Measurements from ENCODE around the gene ACOXL. TPM values are rescaled to one million over a fixed set of nuclear protein-coding genes. Genes with fewer than 3 reads are reported as not detected.

ACOXL gene
- total and polyA plus RNA-seq, 9 of the 15 experiments (the other 6 are each of a cell fraction or from before 2014, with no cell fraction given), result 0.31 to 0.56 TPM; not detected in 7

DNA sequence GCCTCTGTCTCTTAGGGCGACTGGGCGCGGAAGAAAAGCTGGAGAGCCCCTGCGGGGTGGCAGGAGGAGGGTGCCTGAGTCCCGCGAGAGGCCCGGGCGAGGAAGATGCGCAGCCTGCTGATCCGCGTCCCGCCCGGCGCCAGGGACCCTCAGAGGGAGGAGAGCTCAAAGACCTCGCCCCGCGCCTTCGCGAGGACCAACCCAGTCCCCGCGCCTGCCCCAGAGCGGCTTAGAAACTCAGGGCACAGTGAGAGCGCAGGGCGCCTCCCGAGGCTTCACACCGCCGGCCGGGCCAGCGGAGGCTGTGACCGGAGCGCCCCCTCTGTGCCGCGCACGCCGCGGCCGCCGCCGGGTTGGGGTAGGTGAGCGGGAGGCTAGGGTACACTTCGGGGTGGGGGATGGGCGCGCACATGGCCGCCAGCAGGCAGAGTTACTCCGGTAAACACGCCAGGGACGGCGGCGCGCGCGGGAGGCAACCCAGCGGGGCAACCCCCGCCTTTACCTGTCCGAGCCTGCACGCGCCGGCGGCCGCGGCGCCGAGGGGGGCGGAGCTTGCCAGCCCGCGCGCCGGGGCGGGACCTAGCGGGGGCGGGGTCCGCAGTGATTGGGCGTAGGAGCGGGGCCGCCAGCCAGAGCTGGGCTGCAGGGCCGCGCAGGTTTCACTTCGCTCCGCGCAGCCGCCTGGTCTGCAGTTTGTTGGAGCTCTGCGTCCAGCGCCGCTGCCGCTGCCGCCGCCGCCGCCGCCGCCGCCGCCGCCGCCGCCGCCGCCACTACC is 388.1 kb downstream of the ACOXL start, which contains the start of gene BCL2L11 (continued):
- TF ChIP-seq, protein P1, sequence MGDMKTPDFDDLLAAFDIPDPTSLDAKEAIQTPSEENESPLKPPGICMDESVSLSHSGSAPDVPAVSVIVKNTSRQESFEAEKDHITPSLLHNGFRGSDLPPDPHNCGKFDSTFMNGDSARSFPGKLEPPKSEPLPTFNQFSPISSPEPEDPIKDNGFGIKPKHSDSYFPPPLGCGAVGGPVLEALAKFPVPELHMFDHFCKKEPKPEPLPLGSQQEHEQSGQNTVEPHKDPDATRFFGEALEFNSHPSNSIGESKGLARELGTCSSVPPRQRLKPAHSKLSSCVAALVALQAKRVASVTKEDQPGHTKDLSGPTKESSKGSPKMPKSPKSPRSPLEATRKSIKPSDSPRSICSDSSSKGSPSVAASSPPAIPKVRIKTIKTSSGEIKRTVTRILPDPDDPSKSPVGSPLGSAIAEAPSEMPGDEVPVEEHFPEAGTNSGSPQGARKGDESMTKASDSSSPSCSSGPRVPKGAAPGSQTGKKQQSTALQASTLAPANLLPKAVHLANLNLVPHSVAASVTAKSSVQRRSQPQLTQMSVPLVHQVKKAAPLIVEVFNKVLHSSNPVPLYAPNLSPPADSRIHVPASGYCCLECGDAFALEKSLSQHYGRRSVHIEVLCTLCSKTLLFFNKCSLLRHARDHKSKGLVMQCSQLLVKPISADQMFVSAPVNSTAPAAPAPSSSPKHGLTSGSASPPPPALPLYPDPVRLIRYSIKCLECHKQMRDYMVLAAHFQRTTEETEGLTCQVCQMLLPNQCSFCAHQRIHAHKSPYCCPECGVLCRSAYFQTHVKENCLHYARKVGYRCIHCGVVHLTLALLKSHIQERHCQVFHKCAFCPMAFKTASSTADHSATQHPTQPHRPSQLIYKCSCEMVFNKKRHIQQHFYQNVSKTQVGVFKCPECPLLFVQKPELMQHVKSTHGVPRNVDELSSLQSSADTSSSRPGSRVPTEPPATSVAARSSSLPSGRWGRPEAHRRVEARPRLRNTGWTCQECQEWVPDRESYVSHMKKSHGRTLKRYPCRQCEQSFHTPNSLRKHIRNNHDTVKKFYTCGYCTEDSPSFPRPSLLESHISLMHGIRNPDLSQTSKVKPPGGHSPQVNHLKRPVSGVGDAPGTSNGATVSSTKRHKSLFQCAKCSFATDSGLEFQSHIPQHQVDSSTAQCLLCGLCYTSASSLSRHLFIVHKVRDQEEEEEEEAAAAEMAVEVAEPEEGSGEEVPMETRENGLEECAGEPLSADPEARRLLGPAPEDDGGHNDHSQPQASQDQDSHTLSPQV (IDR thresholded peaks at IDR 0.05), result 0 out of 2 replicates have a peak, but pooled peaks have one; percentile 50
- TF ChIP-seq, protein P2, sequence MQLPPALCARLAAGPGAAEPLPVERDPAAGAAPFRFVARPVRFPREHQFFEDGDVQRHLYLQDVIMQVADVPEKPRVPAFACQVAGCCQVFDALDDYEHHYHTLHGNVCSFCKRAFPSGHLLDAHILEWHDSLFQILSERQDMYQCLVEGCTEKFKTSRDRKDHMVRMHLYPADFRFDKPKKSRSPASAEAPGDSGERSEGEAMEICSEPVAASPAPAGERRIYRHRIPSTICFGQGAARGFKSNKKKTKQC (CRISPR knock-in tag; IDR thresholded peaks at IDR 0.05), result peak; percentile 77; the same call in 1 of the 2 replicates
- TF ChIP-seq, protein P3, sequence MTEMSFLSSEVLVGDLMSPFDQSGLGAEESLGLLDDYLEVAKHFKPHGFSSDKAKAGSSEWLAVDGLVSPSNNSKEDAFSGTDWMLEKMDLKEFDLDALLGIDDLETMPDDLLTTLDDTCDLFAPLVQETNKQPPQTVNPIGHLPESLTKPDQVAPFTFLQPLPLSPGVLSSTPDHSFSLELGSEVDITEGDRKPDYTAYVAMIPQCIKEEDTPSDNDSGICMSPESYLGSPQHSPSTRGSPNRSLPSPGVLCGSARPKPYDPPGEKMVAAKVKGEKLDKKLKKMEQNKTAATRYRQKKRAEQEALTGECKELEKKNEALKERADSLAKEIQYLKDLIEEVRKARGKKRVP (CRISPR knock-in tag; IDR thresholded peaks at IDR 0.05), result no peak
- TF ChIP-seq MYC (IDR thresholded peaks at IDR 0.05; ENCODE audit: low read depth, low read length), result peak; percentile 97
- TF ChIP-seq MYC (CRISPR knock-in tag; IDR thresholded peaks at IDR 0.05; ENCODE audit: borderline replicate concordance, low read depth), result no peak
- TF ChIP-seq RBM14 (IDR thresholded peaks at IDR 0.05; ENCODE audit: borderline replicate concordance, insufficient read depth, low read depth, low read length), result 0 out of 2 replicates have a peak, but pooled peaks have one; percentile 74
- peak; percentile 35 for TF ChIP-seq HCFC1 (IDR thresholded peaks at IDR 0.05; ENCODE audit: low read depth, low read length)
- peak; percentile 26; the same call in 1 of the 2 replicates for TF ChIP-seq KLF13 (tag; IDR thresholded peaks at IDR 0.05; ENCODE audit: borderline replicate concordance, low read depth)
- peak; percentile 68; the same call in 1 of the 2 replicates for TF ChIP-seq KDM2B (CRISPR knock-in tag; IDR thresholded peaks at IDR 0.05)
- TF ChIP-seq KAT7 (CRISPR knock-in tag; IDR thresholded peaks at IDR 0.05; ENCODE audit: borderline replicate concordance), result peak; percentile 84
- TF ChIP-seq ZZZ3 (IDR thresholded peaks at IDR 0.05), result no peak
- TF ChIP-seq HNRNPL (IDR thresholded peaks at IDR 0.05; ENCODE audit: low read depth, low read length), result no peak; the same call in 1 of the 2 replicates
- TF ChIP-seq ZNF224 (CRISPR knock-in tag; IDR thresholded peaks at IDR 0.05), result no peak
- TF ChIP-seq, protein P4, sequence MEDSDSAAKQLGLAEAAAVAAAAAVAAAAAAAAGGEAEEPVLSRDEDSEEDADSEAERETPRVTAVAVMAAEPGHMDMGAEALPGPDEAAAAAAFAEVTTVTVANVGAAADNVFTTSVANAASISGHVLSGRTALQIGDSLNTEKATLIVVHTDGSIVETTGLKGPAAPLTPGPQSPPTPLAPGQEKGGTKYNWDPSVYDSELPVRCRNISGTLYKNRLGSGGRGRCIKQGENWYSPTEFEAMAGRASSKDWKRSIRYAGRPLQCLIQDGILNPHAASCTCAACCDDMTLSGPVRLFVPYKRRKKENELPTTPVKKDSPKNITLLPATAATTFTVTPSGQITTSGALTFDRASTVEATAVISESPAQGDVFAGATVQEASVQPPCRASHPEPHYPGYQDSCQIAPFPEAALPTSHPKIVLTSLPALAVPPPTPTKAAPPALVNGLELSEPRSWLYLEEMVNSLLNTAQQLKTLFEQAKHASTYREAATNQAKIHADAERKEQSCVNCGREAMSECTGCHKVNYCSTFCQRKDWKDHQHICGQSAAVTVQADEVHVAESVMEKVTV (CRISPR knock-in tag; IDR thresholded peaks at IDR 0.05), result no peak
- peak; percentile 92 for TF ChIP-seq POLR2H (tag; IDR thresholded peaks at IDR 0.05; ENCODE audit: low read depth)
- TF ChIP-seq, protein P5, sequence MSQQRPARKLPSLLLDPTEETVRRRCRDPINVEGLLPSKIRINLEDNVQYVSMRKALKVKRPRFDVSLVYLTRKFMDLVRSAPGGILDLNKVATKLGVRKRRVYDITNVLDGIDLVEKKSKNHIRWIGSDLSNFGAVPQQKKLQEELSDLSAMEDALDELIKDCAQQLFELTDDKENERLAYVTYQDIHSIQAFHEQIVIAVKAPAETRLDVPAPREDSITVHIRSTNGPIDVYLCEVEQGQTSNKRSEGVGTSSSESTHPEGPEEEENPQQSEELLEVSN (IDR thresholded peaks at IDR 0.05; ENCODE audit: borderline replicate concordance in 1 of 2, extremely low read depth in 1 of 2, insufficient read depth in 1 of 2, insufficient read length in 1 of 2, low read depth in 1 of 2, low read length in 1 of 2, poor library complexity in 1 of 2, severe bottlenecking in 1 of 2), result peak; percentile 79 to 93
- 0 out of 2 replicates have a peak, but pooled peaks have one; percentile 14 for TF ChIP-seq FOSL1 (tag; conservative IDR thresholded peaks at IDR 0.05)

Measured in K562 (cell line).